NCI-H2196 treated with DMSO at 0.1 percent for 48 hours (cell line): ENCODE measurements around the gene ADH1C.
"Not testable (repeated sequence)": the region's sequence is repeated elsewhere in the genome, so short reads cannot be mapped to it uniquely, and the experiment has no call there.

Experiments
- DNase-seq: peaks from one replicate; lab custom pipeline; 2025; ENCODE audit not compliant: unreplicated experiment; lab: John Stamatoyannopoulos, UW

ADH1C gene

GRCh38 chr4:99352602-99353537 lies at the start of gene ADH1C:
Gene ADH1C, minus strand, starts transcription at chr4:99352746. Its CDS starts 71 bp downstream, at chr4:99352675.
- DNase-seq = no peak

- DNase-seq = no peak
Observed at GRCh38 chr4:99400831-99401230, 48.3 kb upstream of the ADH1C start.

- no peak for DNase-seq
Observed at GRCh38 chr4:99399017-99399416, 46.5 kb upstream of the ADH1C start.

- DNase-seq = no peak
Observed at GRCh38 chr4:99395595-99396364, 43.2 kb upstream of the ADH1C start.

GRCh38 chr4:99394896-99395295 lies 42.4 kb upstream of the ADH1C start:
- no peak for DNase-seq

- DNase-seq = no peak
Observed at GRCh38 chr4:99390055-99390454, 37.5 kb upstream of the ADH1C start.

GRCh38 chr4:99389606-99390005 lies 37.1 kb upstream of the ADH1C start:
- DNase-seq = no peak

- DNase-seq = no peak
Observed at GRCh38 chr4:99383833-99384392, 31.4 kb upstream of the ADH1C start.

GRCh38 chr4:99383399-99383798 lies 30.9 kb upstream of the ADH1C start:
- no peak for DNase-seq

GRCh38 chr4:99382745-99383360 lies 30.3 kb upstream of the ADH1C start:
- DNase-seq = no peak

- no peak for DNase-seq
Observed at GRCh38 chr4:99381588-99382175, 29.1 kb upstream of the ADH1C start.

- no peak for DNase-seq
Observed at GRCh38 chr4:99379571-99379970, 27.0 kb upstream of the ADH1C start.

GRCh38 chr4:99378876-99379275 lies 26.3 kb upstream of the ADH1C start:
- DNase-seq = no peak

- DNase-seq = not testable (repeated sequence)
Observed at GRCh38 chr4:99377341-99377740, 24.8 kb upstream of the ADH1C start.

- DNase-seq = not testable (repeated sequence)
Observed at GRCh38 chr4:99372464-99372863, 19.9 kb upstream of the ADH1C start.

GRCh38 chr4:99367817-99368216 lies 15.3 kb upstream of the ADH1C start:
- not testable (repeated sequence) for DNase-seq

- no peak for DNase-seq
Observed at GRCh38 chr4:99366491-99366890, 13.9 kb upstream of the ADH1C start.

- no peak for DNase-seq
Observed at GRCh38 chr4:99362768-99363167, 10.2 kb upstream of the ADH1C start.

- DNase-seq = no peak
Observed at GRCh38 chr4:99361899-99362275, 9.3 kb upstream of the ADH1C start.

GRCh38 chr4:99361268-99361898 lies 8.8 kb upstream of the ADH1C start:
- no peak for DNase-seq
